ENCODE results near the gene TMC3. TPM values are rescaled to one million over a fixed set of nuclear protein-coding genes. Genes with fewer than 3 reads are reported as not detected.

The TMC3 gene
- total RNA-seq, 1 donor from 2014 or later: not detected

DNA sequence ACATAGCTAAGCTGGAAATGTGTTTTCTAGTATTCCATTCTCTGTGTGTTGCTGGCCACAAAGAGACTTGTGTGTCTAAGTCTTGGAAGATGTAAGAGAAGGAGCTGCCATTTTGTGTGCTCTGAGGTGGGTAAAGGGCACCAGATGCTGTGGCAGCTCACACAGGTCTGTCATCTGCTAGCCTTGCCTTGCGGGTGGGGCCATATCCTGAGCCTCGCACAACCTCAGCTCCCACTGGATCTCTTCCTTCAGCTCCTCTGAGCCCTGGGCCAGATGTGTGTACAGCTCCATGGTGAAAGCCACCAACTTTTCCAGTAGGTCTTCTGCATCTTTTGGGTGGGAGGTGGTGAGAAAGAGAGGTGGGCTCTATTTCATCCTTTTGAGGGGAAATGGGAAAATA lies 6.7 kb upstream of the TMC3 start:
- TF ChIP-seq, protein P1, sequence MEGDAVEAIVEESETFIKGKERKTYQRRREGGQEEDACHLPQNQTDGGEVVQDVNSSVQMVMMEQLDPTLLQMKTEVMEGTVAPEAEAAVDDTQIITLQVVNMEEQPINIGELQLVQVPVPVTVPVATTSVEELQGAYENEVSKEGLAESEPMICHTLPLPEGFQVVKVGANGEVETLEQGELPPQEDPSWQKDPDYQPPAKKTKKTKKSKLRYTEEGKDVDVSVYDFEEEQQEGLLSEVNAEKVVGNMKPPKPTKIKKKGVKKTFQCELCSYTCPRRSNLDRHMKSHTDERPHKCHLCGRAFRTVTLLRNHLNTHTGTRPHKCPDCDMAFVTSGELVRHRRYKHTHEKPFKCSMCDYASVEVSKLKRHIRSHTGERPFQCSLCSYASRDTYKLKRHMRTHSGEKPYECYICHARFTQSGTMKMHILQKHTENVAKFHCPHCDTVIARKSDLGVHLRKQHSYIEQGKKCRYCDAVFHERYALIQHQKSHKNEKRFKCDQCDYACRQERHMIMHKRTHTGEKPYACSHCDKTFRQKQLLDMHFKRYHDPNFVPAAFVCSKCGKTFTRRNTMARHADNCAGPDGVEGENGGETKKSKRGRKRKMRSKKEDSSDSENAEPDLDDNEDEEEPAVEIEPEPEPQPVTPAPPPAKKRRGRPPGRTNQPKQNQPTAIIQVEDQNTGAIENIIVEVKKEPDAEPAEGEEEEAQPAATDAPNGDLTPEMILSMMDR (IDR thresholded peaks at IDR 0.05; ENCODE audit: insufficient read depth, low read length, poor library complexity, severe bottlenecking): no peak
- no peak for DNase-seq (ENCODE audit: low read depth)
- Histone ChIP-seq H3K27me3 (ENCODE audit: control insufficient read depth, insufficient read depth, low read length) (no peaks in the 10 kb centered on the region), H3K36me3 (ENCODE audit: control insufficient read depth, insufficient read depth, low read length) (no peaks in the 10 kb centered on the region), H3K4me3 (ENCODE audit: low read depth, low read length) (no peak overlapping the region)

GRCh38 chr15:81380203-81380602 lies 6.2 kb upstream of the TMC3 start:
- no peak for DNase-seq (ENCODE audit: low read depth)
- no peaks in the 10 kb centered on the region for H3K27me3 ChIP-seq (ENCODE audit: control insufficient read depth, insufficient read depth, low read length)
- H3K36me3 ChIP-seq (ENCODE audit: control insufficient read depth, insufficient read depth, low read length): no peaks in the 10 kb centered on the region
- TF ChIP-seq, protein P1 (IDR thresholded peaks at IDR 0.05; ENCODE audit: insufficient read depth, low read length, poor library complexity, severe bottlenecking): no peak
- H3K4me3 ChIP-seq (ENCODE audit: low read depth, low read length): no peak overlapping the region

DNA sequence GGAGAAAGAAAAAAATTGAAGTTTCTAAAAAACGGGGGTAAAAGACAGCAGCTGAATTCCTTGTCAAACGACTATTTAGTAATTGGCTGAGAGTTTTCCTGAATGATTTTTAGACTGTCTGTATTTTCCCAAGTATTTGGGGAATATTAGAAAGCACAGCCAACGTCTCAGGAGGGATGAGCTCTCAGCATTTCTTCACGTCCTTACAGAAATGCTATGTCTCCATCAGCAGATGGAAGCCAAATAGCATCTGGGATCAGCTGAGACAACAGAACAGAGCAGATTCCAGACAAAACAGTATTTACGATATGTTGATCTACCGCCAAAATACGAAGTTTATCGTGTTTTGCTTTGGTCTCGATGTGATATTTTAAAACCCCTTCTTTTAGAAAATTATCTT lies 5.3 kb upstream of the TMC3 start:
- no peak for DNase-seq (ENCODE audit: low read depth)
- TF ChIP-seq, protein P1 (IDR thresholded peaks at IDR 0.05; ENCODE audit: insufficient read depth, low read length, poor library complexity, severe bottlenecking): no peak

GRCh38 chr15:81378443-81378842 lies 4.4 kb upstream of the TMC3 start:
- no peak for DNase-seq (ENCODE audit: low read depth)
- Histone ChIP-seq H3K36me3 (ENCODE audit: control insufficient read depth, insufficient read depth, low read length) (no peaks in the 10 kb centered on the region), H3K27me3 (ENCODE audit: control insufficient read depth, insufficient read depth, low read length) (peaks cover 5% of the 10 kb centered on the region), H3K4me3 (ENCODE audit: low read depth, low read length) (no peak overlapping the region)
- TF ChIP-seq, protein P1 (IDR thresholded peaks at IDR 0.05; ENCODE audit: insufficient read depth, low read length, poor library complexity, severe bottlenecking): no peak

More for the DNA sequence above, 5.3 kb upstream of the TMC3 start:
- H3K27me3 ChIP-seq (ENCODE audit: control insufficient read depth, insufficient read depth, low read length): no peaks in the 10 kb centered on the region
- H3K36me3 ChIP-seq (ENCODE audit: control insufficient read depth, insufficient read depth, low read length): no peaks in the 10 kb centered on the region
- no peak overlapping the region for H3K4me3 ChIP-seq (ENCODE audit: low read depth, low read length)

GRCh38 chr15:81377871-81378270 lies 3.9 kb upstream of the TMC3 start:
- Histone ChIP-seq H3K27me3 (ENCODE audit: control insufficient read depth, insufficient read depth, low read length) (peaks cover 5% of the 10 kb centered on the region), H3K36me3 (ENCODE audit: control insufficient read depth, insufficient read depth, low read length) (no peaks in the 10 kb centered on the region), H3K4me3 (ENCODE audit: low read depth, low read length) (no peak overlapping the region)
- DNase-seq (ENCODE audit: low read depth): no peak
- TF ChIP-seq, protein P1 (IDR thresholded peaks at IDR 0.05; ENCODE audit: insufficient read depth, low read length, poor library complexity, severe bottlenecking): no peak

DNA sequence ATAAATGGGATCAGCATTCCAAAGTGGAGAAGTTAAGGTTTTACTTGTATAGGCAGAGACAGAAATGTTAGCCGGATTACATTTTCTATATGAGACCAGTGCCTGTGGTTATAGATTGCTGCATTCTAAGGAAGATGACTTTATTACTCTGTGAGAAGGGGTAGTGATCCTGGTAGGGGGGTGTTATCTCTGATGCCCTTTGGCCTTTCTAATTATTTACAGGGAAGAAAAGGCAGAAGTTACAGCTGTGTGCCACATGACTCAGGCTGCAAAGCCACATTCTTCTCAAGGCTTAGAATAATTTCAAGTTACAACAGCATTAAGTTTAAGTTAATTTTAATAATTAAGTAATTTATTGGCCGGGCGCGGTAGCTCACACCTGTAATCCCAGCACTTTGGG lies 2.2 kb upstream of the TMC3 start:
- peaks cover 5% of the 10 kb centered on the region for H3K27me3 ChIP-seq (ENCODE audit: control insufficient read depth, insufficient read depth, low read length)
- TF ChIP-seq, protein P1 (IDR thresholded peaks at IDR 0.05; ENCODE audit: insufficient read depth, low read length, poor library complexity, severe bottlenecking): no peak
- no peaks in the 10 kb centered on the region for H3K36me3 ChIP-seq (ENCODE audit: control insufficient read depth, insufficient read depth, low read length)
- H3K4me3 ChIP-seq (ENCODE audit: low read depth, low read length): no peak overlapping the region
- no peak for DNase-seq (ENCODE audit: low read depth)

Measured in kidney epithelial cell (primary cell).